ENCODE data around the gene ZSCAN22.

DNA sequence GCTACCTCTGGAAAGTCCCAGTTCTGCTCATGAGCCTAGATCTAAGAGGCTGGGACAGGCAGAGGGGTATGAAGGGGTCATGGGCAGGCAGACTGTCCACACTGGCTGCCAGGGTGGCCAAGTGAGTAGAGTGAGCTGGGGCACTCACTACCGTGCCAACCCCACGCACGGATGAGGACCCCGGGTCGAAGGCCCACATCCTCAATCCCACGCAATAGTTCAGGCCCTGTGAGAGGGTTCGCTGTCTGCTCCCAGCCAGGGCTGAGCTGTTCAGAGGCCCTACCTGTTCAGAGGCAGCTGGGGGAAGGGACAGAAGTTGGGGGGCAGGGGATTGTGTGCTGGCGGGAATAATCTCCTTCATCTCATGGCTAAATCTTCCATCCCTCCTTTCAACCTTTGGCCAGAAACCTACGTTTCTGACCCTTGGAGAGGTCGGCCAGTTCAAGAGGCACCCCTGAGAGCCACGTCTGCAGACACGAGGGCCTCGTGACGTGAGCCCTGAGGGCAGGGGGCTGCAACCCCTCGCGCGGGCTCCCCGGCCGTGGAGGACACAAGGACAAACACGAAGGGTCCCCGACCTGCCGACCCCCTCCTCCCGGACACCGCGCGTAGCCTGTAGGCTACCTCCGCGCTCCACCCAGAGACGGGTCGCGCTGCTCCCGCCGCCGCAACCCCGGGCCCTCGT lies 59.2 kb downstream of the ZSCAN22 start:
- TF ChIP-seq, protein P1, sequence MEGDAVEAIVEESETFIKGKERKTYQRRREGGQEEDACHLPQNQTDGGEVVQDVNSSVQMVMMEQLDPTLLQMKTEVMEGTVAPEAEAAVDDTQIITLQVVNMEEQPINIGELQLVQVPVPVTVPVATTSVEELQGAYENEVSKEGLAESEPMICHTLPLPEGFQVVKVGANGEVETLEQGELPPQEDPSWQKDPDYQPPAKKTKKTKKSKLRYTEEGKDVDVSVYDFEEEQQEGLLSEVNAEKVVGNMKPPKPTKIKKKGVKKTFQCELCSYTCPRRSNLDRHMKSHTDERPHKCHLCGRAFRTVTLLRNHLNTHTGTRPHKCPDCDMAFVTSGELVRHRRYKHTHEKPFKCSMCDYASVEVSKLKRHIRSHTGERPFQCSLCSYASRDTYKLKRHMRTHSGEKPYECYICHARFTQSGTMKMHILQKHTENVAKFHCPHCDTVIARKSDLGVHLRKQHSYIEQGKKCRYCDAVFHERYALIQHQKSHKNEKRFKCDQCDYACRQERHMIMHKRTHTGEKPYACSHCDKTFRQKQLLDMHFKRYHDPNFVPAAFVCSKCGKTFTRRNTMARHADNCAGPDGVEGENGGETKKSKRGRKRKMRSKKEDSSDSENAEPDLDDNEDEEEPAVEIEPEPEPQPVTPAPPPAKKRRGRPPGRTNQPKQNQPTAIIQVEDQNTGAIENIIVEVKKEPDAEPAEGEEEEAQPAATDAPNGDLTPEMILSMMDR (conservative IDR thresholded peaks at IDR 0.05; ENCODE audit: low read depth in 2 of 2): no peak
- no peak for TF ChIP-seq EZH2 (IDR thresholded peaks at IDR 0.05; ENCODE audit: low read depth, unreplicated experiment)
- no peak for TF ChIP-seq EZH2phosphoT487 (IDR thresholded peaks at IDR 0.05; ENCODE audit: unreplicated experiment)
- TF ChIP-seq, protein P2, sequence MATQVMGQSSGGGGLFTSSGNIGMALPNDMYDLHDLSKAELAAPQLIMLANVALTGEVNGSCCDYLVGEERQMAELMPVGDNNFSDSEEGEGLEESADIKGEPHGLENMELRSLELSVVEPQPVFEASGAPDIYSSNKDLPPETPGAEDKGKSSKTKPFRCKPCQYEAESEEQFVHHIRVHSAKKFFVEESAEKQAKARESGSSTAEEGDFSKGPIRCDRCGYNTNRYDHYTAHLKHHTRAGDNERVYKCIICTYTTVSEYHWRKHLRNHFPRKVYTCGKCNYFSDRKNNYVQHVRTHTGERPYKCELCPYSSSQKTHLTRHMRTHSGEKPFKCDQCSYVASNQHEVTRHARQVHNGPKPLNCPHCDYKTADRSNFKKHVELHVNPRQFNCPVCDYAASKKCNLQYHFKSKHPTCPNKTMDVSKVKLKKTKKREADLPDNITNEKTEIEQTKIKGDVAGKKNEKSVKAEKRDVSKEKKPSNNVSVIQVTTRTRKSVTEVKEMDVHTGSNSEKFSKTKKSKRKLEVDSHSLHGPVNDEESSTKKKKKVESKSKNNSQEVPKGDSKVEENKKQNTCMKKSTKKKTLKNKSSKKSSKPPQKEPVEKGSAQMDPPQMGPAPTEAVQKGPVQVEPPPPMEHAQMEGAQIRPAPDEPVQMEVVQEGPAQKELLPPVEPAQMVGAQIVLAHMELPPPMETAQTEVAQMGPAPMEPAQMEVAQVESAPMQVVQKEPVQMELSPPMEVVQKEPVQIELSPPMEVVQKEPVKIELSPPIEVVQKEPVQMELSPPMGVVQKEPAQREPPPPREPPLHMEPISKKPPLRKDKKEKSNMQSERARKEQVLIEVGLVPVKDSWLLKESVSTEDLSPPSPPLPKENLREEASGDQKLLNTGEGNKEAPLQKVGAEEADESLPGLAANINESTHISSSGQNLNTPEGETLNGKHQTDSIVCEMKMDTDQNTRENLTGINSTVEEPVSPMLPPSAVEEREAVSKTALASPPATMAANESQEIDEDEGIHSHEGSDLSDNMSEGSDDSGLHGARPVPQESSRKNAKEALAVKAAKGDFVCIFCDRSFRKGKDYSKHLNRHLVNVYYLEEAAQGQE (IDR thresholded peaks at IDR 0.05; ENCODE audit: unreplicated experiment): no peak
- TF ChIP-seq, protein P3, sequence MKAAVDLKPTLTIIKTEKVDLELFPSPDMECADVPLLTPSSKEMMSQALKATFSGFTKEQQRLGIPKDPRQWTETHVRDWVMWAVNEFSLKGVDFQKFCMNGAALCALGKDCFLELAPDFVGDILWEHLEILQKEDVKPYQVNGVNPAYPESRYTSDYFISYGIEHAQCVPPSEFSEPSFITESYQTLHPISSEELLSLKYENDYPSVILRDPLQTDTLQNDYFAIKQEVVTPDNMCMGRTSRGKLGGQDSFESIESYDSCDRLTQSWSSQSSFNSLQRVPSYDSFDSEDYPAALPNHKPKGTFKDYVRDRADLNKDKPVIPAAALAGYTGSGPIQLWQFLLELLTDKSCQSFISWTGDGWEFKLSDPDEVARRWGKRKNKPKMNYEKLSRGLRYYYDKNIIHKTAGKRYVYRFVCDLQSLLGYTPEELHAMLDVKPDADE (IDR thresholded peaks at IDR 0.05): no peak
- no peak for TF ChIP-seq POLR2AphosphoS5 (IDR thresholded peaks at IDR 0.05; ENCODE audit: low read depth)
- no peak for TF ChIP-seq CREB1 (CRISPR knock-in tag; IDR thresholded peaks at IDR 0.05; ENCODE audit: low read depth)
- no peak for TF ChIP-seq STAT1 (IDR thresholded peaks at IDR 0.05; ENCODE audit: unreplicated experiment)
- no peak for TF ChIP-seq NANOG (IDR thresholded peaks at IDR 0.05; ENCODE audit: borderline replicate concordance)

All from GM23338 (cell line).